GM12878 (cell line): ENCODE data around the gene E2F2.

Experiments
- MYC ChIP-seq: IDR thresholded peaks from 2 replicates; pipeline ENCODE4 v1.6.1; 2011; ENCODE audit warnings: mild to moderate bottlenecking, low read length, moderate library complexity, inconsistent platforms; ENCODE audit not compliant: insufficient read depth, insufficient replicate concordance, insufficient read length, severe bottlenecking
- POLR2A ChIP-seq: IDR thresholded peaks from 2 replicates; pipeline ENCODE4 v1.6.1; 2011; ENCODE audit warnings: low read depth, mild to moderate bottlenecking, low read length
- RAD21 ChIP-seq: IDR thresholded peaks from 2 replicates; pipeline ENCODE4 v1.6.1; 2011; ENCODE audit warnings: mild to moderate bottlenecking, low read depth, low read length, moderate library complexity; ENCODE audit not compliant: insufficient read depth
- REST ChIP-seq: IDR thresholded peaks from 2 replicates; pipeline ENCODE4 v1.6.1; 2012; ENCODE audit warnings: mild to moderate bottlenecking, low read depth, low read length
- ZBTB33 ChIP-seq: fragments of 450-650 bp; IDR thresholded peaks from 2 replicates; pipeline ENCODE4 v1.6.1; 2017; ENCODE audit warnings: mild to moderate bottlenecking
- ZBTB4 ChIP-seq: fragments of 450-650 bp; formaldehyde crosslinking; IDR thresholded peaks from 2 replicates; pipeline ENCODE4 v1.4.0; 2022; ENCODE audit warnings: mild to moderate bottlenecking, moderate library complexity

- no peak for TF ChIP-seq MYC
- no peak for TF ChIP-seq RAD21
- no peak for TF ChIP-seq ZBTB4 (CRISPR knock-in tag)
- TF ChIP-seq ZBTB33, result no peak
- TF ChIP-seq POLR2A, result no peak
- TF ChIP-seq REST, result no peak
These were observed 27.8 kb upstream of the E2F2 start for GRCh38 chr1:23558872-23559135.
